Femur (tissue), 1 donor: Measurements from ENCODE around the gene ARMH3.

Experiments
- DNase-seq: peaks from one replicate; pipeline ENCODE4 v3.0.0-alpha.2; 2017

ARMH3 gene

DNA sequence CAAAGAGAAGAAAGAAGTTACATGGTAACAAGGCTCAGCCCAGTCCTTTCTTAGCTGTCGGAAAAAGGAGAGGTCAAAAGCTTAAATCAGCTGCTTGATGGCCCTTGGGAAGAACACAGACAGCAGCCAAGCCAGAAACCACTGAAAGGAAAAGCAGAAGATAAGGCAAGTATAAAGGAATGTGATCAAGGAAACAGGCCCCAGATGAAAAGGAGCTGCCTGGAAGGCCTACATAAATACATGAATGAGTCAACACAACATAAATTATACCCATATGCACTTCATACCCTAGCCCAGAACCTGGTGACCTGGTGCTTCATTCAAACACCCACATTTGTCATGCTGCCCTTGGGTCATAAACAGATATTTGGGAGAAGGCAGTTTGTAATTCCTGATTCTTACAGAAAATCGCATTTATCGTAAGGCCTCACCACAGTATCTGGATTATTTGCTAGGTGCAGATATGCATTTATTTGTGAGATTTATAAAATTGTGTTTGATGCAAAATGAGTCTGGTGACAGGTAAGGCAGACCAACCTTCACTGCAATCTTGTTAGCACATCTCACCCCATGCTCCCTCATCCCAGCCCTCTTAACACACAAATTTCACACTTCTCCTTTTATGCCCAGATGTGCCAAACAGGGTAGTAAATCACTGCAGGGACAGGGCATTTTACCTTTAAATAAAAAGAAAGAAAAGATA is 117.5 kb downstream of the ARMH3 start:
- no peak for DNase-seq

- no peak for DNase-seq
These were observed 120.5 kb downstream of the ARMH3 start for GRCh38 chr10:101935431-101935830.

DNA sequence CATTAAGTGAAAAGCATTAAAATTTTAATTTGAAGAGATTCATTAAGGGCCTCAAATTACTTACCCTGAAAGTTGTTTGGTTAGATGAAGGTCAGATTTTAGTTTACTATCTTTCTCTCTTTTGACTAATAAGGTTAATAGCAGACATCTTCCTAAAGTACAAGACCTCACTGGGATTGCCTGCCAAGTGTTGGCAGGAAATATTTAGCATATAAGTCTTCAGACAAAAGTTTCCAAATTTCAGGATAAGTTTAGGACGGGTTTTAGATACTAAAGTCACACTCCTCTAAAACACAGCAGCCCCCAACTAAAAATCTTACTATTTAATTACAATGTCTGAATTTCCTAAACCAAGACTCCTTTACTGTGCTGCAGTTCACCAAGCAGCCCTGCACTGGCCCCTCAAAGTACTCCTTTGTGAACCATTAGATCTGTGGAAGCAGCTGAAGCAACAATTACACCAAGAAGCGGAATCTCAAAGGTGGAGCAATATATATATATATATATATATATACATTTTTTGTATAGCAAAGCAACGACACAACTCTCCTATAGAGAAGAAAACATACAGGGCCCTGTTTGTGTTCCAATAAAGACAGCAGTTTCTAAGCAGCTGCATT is 121.2 kb downstream of the ARMH3 start:
- no peak for DNase-seq

- DNase-seq: no peak
These were observed 122.0 kb downstream of the ARMH3 start for GRCh38 chr10:101933976-101934375.

DNA sequence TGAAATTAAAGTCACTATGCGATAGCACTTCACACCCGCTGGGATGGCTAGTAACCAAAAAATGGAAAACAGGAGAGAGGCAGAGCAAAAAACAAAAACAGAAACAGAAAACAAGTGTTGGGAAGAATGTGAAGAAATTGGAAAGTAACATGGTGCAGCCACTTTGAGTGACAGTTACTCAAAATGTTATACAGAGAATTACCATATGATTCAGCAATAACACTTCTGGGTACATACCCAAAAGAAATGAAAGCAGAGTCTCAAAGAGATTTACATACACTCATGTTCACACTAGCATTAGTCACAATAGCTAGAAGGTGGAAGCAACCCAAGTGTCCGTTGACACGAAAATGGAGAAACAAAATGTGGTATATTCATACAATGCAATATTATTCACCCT is 123.8 kb downstream of the ARMH3 start:
- DNase-seq: no peak

- no peak for DNase-seq
These were observed 130.9 kb downstream of the ARMH3 start for GRCh38 chr10:101925027-101925426.

- no peak for DNase-seq
These were observed 132.7 kb downstream of the ARMH3 start for GRCh38 chr10:101923256-101923655.

- DNase-seq: no peak
These were observed 133.1 kb downstream of the ARMH3 start for GRCh38 chr10:101922846-101923245.

GRCh38 chr10:101920546-101920945 is 135.4 kb downstream of the ARMH3 start:
- DNase-seq: no peak

DNA sequence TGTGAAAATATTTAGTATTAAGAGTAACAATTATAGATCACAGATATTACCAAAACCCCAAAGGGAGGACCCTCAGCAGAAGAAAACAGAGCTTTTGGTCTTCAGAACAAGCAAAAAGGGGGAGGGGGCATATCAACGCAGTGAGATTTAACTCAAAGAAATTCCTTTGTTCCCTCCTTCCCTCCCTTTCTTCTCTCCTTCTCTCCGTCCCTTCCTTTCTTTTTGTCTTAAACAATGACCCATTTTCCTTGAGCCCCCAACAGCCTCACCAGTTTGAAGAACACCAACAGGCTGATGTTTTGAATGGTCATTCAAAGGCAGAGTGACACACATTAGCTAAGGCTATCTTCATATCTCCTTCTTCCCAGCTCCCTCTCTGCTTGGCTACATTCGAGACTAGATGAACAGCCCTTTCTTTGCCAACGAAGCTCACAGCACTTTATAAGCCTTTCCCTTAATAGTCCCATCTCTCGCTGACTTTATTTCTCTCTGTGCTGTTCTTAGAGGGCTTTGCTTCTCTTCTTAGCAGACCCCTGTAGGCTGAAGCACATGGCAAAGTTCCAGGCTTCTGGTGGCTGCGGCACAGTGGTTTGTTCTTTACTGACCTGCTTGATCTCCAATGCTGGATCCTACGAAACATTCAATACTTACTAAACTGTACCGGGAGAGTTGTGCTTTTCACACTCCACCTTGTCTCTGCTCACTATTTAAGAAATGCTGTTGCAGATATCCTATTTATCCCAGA is 136.8 kb downstream of the ARMH3 start:
- DNase-seq: no peak

DNA sequence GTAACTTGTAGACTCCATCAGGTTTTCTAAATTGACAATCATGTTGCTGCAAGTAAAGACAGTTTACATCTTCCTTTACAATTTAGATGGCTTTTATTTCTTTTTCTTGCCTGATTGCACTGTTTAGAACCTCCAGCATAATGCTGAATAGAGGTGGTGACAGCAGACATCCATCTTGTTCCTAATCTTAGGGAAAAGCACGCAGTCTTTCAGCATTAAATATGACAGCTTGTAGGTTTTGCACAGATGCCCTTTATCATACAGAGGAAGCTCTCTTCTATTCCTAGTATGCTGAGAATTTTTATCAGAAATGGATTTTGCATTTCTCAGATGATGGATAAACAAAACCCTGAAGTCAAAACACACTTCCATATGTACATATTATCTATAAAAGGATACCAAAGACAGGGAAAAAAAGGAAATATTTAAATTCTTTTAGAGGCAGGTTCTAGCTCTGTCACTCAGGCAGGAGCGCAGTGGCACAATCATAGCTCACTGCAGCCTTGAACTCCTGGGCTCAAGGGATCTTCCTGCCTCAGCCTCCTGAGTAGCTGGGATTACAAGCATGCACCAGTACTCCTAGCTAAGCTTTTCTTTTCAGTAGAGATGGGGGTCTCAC is 143.3 kb downstream of the ARMH3 start:
- DNase-seq: no peak

GRCh38 chr10:101906586-101907183 is 149.3 kb downstream of the ARMH3 start:
- no peak for DNase-seq

GRCh38 chr10:101905251-101905650 is 150.7 kb downstream of the ARMH3 start:
- no peak for DNase-seq

GRCh38 chr10:101903827-101904550 is 152.0 kb downstream of the ARMH3 start:
- DNase-seq: peak; percentile 80

DNA sequence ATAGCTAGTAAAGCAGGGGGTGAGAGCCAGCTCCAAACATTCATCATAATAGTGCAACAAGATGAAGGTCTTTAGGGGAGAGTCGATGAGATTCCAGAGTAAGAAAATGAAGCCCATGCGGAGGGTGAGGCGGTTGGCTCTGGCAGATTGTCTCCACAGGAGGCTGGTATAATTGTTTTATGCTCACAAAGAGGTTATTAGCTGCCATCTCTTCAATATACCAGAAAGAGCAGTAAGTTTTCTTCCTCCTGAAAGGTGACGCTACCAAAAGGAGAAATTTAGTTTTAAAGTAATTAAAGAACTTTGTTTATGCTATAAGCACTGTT is 153.2 kb downstream of the ARMH3 start:
- no peak for DNase-seq

DNA sequence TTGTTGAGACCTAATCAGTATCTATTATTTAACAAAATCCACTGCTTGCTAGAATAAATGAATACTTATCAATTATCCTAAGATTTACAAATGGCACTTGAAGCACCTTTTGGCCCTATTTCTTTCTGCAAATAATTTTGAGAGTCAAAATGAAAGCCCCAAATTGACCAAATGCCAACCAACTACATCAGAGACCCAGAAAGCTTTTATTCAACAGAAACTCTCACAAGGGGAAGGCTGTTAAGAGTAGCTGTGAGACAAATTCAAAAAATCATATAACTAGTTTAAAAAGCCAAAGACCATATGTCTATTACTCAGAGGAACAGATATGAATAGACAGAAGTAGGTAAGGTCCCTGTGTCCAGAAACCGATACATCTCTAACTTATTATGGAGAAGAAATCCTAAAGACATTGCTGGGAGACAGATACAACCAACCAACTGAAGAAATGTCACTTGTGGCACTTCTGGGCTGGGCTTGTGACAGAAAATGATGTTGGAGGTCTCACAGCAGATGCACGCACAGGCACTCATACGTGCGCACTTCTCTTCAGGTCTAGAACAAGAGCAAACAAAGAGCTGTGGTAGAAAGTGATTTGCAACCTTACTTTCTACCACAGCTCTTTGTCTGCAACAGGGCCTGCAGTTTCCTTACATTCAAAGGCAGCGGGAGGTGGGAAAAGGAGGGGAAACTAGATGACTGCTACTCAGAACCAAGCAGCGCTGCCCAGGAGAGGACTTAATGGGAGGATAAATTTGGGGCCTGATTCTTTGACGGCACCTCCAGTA is 153.7 kb downstream of the ARMH3 start:
- no peak for DNase-seq

- no peak for DNase-seq
These were observed 154.6 kb downstream of the ARMH3 start for GRCh38 chr10:101901340-101901739.

DNA sequence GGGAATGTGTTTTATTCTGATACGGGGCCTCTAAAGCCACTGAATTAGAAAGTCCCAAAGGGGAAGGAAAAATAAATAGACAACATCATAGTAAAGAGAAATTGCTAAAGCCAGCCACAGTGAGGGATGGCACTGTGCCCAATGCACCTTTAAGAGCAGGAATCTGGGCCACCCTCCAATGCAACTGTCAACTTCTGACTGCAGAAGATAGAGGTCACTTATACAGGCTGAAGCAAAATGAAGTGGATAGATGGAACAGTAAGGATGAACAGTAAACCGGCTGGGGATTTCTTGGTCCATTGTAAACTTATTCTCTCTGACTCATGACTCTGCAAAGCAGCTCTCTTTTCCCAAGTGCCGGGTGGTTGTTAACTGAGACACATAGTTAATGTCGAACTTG is 158.3 kb downstream of the ARMH3 start:
- no peak for DNase-seq

GRCh38 chr10:101896225-101896877 is 159.6 kb downstream of the ARMH3 start:
- DNase-seq: no peak

GRCh38 chr10:101895781-101896180 is 160.2 kb downstream of the ARMH3 start:
- DNase-seq: no peak

- DNase-seq: no peak
These were observed 161.2 kb downstream of the ARMH3 start for GRCh38 chr10:101894742-101895141.
